Measurements from ENCODE around the gene SUPT5H.
"Not testable (repeated sequence)": the region's sequence is repeated elsewhere in the genome, so short reads cannot be mapped to it uniquely, and the experiment has no call there.

Gene SUPT5H

GRCh38 chr19:39426170-39426569 is 19.2 kb upstream of the SUPT5H start:
- no peak for DNase-seq

- no peak for DNase-seq
Observed at GRCh38 chr19:39427707-39428106, 17.7 kb upstream of the SUPT5H start.

DNA sequence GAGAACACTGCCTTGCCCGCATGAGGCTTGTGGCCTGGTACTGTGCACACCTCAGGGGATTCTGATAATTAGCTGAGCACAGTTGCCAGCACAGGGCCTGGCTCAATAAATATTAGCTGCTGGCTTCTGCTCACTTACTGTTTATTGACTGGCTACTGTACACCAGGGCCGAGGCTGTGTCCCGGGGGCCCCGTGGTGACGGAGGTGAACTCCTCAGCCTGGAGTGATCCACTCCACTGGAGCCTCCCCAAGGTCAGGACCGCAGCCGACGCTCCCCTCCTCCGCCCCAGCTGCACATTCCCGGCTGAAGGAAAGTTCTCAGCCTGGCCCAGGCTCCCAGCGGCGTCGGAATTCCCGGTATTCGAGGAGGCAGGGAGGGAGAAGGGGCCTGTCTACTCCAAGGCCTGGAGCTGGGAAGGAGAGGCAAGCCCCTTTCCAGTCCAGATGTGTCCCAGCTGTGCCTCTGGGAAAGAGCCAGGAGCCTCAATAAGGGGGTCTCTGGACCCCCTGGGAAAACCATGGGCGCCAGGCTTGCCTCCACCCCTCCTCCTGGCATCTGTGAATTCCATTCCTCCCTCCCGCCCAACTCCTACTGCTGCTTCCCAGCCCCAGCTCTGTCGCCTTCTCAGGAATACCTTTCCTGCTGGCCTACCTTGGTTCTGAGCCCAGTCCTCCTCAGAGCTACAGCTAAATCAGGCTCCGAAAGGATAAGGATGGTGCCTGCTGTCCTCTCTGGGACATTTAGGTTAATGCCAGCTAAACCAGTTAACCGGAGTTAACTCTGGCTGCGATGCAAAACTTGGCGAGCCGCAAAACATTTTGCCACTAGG is 16.9 kb upstream of the SUPT5H start:
- DNase-seq = no peak

DNA sequence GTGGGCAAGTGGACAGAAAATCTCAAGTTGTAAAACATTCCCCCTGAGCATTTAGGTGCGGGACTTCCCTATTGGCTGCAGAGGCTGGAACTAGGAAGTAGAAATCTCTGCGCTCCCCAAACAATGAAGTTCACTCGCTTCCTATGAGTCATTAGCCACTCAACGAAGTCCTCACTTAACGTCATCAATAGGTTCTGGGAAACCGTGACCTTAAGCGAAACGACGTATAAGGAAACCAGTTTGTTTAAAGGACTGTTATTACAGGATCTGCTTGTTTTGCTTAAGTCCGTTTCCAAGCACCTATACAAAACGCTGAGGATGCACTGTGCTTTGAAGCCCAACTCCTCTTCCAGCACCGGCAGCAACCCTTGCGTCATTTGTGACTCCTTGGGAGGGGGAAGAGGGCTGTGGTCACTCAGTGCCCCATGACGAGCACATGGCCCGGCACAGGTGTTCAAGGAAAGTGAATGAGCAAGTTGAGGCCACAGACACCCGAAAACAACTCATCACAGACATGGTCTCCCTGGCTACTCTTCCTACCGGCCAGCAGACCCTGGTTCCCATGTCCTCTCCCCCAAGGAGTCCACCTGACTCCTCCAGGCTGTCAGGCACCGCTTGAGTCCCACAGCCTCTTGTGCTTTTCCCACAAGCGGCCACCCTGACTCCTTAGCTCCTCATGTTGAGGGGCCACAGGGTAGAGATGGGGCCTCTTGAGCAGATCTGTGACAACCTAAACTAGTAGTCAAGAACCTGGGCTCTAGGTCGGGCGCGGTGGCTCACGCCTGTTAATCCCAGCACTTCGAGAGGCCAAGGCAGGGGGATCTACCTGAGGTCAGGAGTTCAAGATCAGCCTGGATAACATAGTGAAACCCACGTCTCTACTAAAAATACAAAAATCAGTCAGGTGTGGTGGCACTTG is 14.4 kb upstream of the SUPT5H start:
- peak; percentile 68 for DNase-seq

GRCh38 chr19:39432677-39433025 is 12.7 kb upstream of the SUPT5H start:
- DNase-seq = no peak

DNA sequence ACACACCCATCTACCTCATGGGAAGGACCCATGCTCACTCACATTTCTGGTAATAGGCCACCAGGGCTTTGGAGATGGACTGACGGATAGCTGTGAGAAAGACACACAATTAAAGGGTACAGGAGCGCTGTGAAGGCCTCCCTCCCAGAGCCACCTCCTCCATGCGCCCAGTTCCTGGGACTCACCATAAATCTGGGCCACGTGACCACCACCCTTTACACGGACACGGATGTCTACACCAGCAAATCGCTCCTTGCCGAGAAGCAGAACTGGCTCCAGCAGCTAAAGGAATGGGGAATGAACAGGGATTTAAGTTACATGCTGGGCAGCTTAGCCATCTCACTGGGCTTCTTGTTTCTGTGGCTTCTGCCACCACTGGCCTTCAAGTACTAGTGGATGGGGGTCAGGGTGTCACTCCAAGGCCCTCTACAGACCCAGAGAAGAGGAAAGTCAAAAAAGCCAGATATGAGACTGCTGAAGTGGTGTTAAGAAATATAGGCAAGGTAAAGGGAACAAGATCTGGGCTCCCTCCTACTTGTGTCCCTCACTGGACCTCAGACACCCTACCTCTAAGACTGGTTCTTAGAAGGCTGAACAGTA is 11.8 kb upstream of the SUPT5H start:
- no peak for DNase-seq

- no peak for DNase-seq
Observed at GRCh38 chr19:39434123-39435076, 11.0 kb upstream of the SUPT5H start.

DNA sequence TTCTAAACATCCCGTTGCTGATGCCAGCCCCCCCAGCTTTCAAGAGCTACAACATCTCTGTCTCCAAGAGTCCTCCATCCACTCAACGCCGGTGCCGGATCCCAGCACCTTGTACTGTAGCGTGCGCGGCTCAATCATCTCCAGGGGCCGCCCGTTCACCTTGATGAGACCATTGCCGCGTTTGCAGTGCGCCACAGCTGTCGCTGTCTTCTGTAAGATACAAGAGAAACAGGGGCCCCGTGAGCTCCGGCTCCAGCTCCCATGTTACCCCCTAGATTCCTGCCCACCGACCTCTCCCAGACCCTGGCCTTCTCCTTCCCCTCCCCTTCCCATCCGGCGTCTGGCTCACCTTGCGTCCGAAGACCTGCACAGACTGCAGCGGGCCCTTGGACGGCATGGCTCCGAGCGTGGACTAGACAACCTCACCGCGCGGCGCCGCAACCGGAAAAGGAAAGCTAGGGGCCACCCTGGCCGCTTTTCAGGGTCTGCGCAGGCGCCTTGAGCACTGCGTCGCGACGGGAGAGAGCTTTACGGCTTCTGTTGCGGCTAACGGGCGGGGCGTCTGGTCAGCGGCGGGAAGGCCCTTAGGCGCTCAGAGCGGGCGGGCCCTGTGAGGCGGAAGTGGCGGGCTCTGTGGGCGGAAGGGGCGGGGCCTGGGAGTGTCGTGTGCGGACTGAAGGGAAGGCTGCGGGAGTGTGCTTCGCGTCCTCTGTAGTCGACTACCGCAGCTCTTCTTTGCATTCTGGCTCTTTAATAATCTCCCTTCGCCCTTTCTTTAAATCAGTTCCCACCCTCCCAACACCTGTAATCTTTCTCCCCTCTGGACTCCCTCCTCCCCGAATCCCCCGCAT is 9.7 kb upstream of the SUPT5H start, which contains the start of gene RPS16:
Gene RPS16 (minus strand): TSS at position 451 of the 851 bp plus-strand sequence. CDS start 54 bp downstream, at position 397.
- peak; percentile 99 for DNase-seq

- no peak for DNase-seq
Observed at GRCh38 chr19:39436350-39436716, 9.0 kb upstream of the SUPT5H start.

DNA sequence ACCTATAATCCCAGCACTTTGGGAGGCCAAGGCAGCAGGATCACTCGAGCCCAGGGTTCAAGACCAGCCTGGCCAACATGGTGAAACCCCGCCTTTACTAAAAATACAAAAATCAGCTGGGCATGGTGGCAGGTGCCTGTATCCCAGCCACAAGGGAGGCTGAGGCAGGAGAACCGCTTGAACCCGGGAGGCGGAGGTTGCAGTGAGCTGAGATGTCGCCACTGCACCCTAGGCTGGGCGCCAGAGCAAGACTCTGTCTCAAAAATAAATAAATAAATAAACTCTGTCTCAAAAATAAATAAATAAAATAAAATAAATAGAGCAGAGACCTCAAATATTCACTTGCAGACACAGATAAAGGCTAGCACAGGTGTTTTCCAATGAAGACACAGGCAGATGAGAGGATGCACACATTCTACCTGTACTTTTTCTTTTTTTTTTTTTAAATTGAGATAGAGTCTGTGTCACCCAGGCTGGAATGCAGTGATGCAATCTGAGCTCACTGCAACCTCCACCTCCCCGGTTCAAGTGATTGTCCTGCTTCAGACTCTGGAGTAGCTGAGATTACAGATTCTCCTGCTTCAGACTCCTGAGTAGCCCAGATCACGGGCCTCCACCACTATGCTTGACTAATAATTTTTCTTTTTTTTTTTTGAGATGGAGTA is 7.0 kb upstream of the SUPT5H start:
- no peak for DNase-seq

DNA sequence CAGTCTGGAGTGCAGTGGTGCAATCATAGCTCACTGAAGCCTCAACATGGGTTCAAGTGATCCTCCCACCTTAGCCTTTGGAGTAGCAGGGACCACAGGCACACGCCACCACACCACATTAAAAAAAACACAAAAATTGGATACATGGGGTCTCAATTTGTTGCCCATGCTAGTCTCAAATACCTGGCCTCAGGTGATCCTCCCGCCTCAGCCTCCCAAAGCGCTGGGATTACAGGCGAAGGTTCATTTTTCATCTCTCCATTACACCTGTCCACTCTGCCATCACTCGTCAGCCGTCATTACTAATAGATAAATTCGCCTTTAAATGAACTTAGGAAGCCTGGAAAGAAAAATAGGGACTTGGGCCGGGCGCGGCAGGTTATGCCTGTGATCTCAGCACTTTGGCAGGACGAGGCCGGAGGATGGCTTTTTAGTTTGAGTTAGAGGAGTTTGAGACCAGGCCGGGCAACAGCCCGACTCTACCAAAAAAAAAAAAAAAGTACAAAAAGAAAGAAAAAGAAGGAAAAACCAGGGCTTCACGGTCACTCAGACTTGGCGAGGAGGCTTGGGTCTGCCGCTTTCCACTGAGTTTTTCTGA is 685 bp upstream of the SUPT5H start:
- no peak for DNase-seq

DNA sequence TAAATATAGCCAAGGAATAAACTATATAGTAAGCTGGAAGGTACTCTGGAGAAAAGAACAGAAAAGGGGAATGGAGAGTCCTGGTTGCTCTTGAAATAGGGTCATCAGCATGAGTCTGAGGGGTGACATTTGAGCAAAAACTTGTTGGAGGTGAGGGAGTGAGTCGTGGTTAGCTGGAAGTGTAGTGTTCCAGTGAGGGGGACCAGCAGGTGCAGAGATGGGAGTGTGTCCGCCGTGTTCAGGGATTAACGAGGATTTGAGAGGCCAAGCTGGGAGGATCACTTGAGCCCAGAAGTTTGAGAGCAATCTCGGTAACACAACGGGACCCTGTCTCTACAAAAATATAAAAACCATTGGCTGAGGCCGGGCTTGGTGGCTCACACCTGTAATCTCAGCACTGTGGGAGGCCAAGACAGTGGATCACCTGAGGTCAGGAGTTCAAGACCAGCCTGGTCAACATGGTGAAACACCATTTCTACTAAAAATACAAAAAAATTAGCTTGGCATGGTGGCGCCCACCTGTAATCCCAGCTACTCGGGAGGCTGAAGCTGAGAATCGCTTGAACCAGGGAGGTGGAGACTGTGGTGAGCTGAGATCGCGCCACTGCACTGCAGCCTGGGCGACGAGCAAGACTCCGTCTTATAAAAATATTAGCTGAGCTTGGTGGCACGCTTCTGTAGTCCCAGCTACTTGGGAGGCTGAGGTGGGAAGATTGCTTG is 1.1 kb downstream of the SUPT5H start:
- DNase-seq = no peak

GRCh38 chr19:39448271-39448670 is 2.9 kb downstream of the SUPT5H start:
- DNase-seq = no peak

- no peak for DNase-seq
Observed at GRCh38 chr19:39449116-39449797, 3.9 kb downstream of the SUPT5H start.

DNA sequence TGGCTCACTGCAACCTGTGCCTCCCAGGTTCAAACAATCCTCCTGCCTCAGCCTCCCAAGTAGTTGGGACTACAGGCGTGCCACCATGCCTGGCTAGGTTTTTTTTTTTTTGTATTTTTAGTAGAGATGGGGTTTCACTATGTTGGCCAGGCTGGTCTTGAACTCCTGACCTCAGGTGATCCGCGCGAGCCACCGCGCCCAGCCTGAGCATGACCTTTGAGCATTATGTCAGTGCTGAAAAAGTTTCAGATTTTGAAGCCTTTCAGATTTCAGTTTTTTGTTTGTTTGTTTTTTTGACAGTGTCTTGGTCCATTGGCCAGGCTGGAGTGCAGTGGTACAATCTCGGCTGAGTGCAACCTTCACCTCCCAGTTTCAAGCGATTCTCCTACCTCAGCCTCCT is 5.9 kb downstream of the SUPT5H start:
- not testable (repeated sequence) for DNase-seq

GRCh38 chr19:39463403-39463802 is 18.0 kb downstream of the SUPT5H start:
- no peak for DNase-seq

- no peak for DNase-seq
Observed at GRCh38 chr19:39465956-39466747, 20.8 kb downstream of the SUPT5H start.

GRCh38 chr19:39467941-39468340 is 22.6 kb downstream of the SUPT5H start:
- no peak for DNase-seq

All from activated CD4-positive, alpha-beta T cell treated with anti-CD3 and anti-CD28 coated beads, Interleukin-2, amount 50 U/mL, for 1 hour (primary cell).